Measurements from ENCODE around the gene SLC4A1AP. TPM values are rescaled to one million over a fixed set of nuclear protein-coding genes. Genes with fewer than 3 reads are reported as not detected.

The SLC4A1AP gene
- total RNA-seq, 1 donor from 2014 or later = 19.6 TPM

DNA sequence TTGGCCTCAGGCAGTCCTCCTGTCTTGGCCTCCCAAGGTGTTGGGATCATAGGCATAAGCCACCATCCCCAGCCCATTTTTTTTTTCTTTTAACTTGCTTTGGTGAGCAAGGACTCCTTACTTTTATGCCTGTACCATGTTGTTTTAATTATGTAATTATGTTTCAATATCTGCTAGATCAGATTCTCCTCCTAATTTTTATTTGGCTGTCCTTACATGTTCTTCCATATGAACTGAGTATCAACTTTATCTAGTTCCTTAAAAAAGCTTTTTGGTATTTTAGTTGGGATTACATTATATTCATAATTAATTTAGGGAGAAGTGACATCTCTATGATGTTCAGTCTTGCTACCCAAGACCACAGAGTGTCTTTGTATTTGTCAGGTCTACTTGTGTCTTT lies 18.5 kb upstream of the SLC4A1AP start:
- Histone ChIP-seq H3K36me3 (peaks cover 95% of the 10 kb centered on the region), H3K4me3 (no peak overlapping the region), H3K27me3 (ENCODE audit: low read depth) (no peaks in the 10 kb centered on the region), H3K27ac (no peak overlapping the region), H3K9me3 (no peaks in the 10 kb centered on the region), H3K4me1 (no peaks in the 10 kb centered on the region)
- no peak for ATAC-seq
- no peak for DNase-seq
- intact Hi-C loops (cut with DNase I) = no loop called here
- TF ChIP-seq CTCF (IDR thresholded peaks at IDR 0.05) = no peak

- Histone ChIP-seq H3K27me3 (ENCODE audit: low read depth) (no peaks in the 10 kb centered on the region), H3K36me3 (peaks cover 95% of the 10 kb centered on the region), H3K9me3 (no peaks in the 10 kb centered on the region), H3K4me1 (no peaks in the 10 kb centered on the region), H3K4me3 (no peak overlapping the region), H3K27ac (no peak overlapping the region)
- ATAC-seq (no peak), DNase-seq (no peak)
- intact Hi-C loops (cut with DNase I) = no loop called here
- TF ChIP-seq CTCF (IDR thresholded peaks at IDR 0.05) = no peak
Observed at GRCh38 chr2:27647289-27647688, 16.4 kb upstream of the SLC4A1AP start.

GRCh38 chr2:27647737-27648136 lies 16.0 kb upstream of the SLC4A1AP start:
- no peaks in the 10 kb centered on the region for H3K9me3 ChIP-seq
- no peak overlapping the region for H3K4me3 ChIP-seq
- DNase-seq = no peak
- no peak overlapping the region for H3K27ac ChIP-seq
- no peak for TF ChIP-seq CTCF (IDR thresholded peaks at IDR 0.05)
- H3K4me1 ChIP-seq = no peaks in the 10 kb centered on the region
- no peaks in the 10 kb centered on the region for H3K27me3 ChIP-seq (ENCODE audit: low read depth)
- no peak for ATAC-seq
- intact Hi-C loops (cut with DNase I) = no loop called here
- peaks cover 95% of the 10 kb centered on the region for H3K36me3 ChIP-seq

- Histone ChIP-seq H3K27ac (no peak overlapping the region), H3K9me3 (no peaks in the 10 kb centered on the region), H3K27me3 (ENCODE audit: low read depth) (no peaks in the 10 kb centered on the region), H3K4me3 (no peak overlapping the region), H3K4me1 (no peaks in the 10 kb centered on the region), H3K36me3 (peaks cover 98% of the 10 kb centered on the region)
- intact Hi-C loops (cut with DNase I) = no loop called here
- DNase-seq (no peak), ATAC-seq (no peak)
- no peak for TF ChIP-seq CTCF (IDR thresholded peaks at IDR 0.05)
Observed at GRCh38 chr2:27651056-27651455, 12.6 kb upstream of the SLC4A1AP start.

DNA sequence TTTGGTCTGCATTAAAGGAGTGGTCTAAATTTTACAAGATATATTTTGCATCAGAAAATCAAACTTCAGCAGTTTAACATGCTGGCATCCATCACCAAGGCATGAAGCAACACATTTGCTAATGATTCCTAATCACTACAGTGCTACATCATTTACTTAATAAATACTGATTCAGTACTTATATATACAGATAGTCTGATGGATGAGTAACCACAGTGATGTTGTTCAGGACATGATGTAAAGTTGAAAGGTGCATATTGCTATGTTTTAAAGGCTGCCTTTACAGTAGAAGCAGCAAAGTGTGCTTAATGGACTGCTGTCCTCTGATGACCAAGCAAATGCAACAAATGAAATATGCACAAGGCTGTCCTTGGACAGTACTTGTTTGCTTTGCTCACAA lies 11.3 kb upstream of the SLC4A1AP start:
- Histone ChIP-seq H3K27me3 (ENCODE audit: low read depth) (no peaks in the 10 kb centered on the region), H3K4me3 (no peak overlapping the region), H3K4me1 (no peaks in the 10 kb centered on the region), H3K27ac (no peak overlapping the region), H3K9me3 (no peaks in the 10 kb centered on the region), H3K36me3 (peaks cover 100% of the 10 kb centered on the region)
- intact Hi-C loops (cut with DNase I) = no loop called here
- TF ChIP-seq CTCF (IDR thresholded peaks at IDR 0.05) = no peak
- ATAC-seq = no peak
- DNase-seq = no peak

- Histone ChIP-seq H3K27me3 (ENCODE audit: low read depth) (no peaks in the 10 kb centered on the region), H3K27ac (no peak overlapping the region), H3K4me1 (no peaks in the 10 kb centered on the region), H3K36me3 (peaks cover 100% of the 10 kb centered on the region), H3K4me3 (no peak overlapping the region), H3K9me3 (no peaks in the 10 kb centered on the region)
- TF ChIP-seq CTCF (IDR thresholded peaks at IDR 0.05) = no peak
- intact Hi-C loops (cut with DNase I) = no loop called here
- DNase-seq (no peak), ATAC-seq (no peak)
Observed at GRCh38 chr2:27652790-27653189, 10.9 kb upstream of the SLC4A1AP start.
